Stimulated activated CD4-positive, alpha-beta T cell treated with anti-CD3 and anti-CD28 coated beads, Interleukin-1b, Interleukin-23, amount 100 ng/mL, for 24 hours (primary cell): ENCODE results near the gene SMOC2.
"Not testable (repeated sequence)": the region's sequence is repeated elsewhere in the genome, so short reads cannot be mapped to it uniquely, and the experiment has no call there.

ENCODE experiments used
- DNase-seq, 4 experiments: peaks; one replicate each; pipeline ENCODE4 v3.0.0-alpha.2; 2020; ENCODE audit warnings: low read depth in 4 of 4, low spot score in 1 of 4

The SMOC2 gene

DNA sequence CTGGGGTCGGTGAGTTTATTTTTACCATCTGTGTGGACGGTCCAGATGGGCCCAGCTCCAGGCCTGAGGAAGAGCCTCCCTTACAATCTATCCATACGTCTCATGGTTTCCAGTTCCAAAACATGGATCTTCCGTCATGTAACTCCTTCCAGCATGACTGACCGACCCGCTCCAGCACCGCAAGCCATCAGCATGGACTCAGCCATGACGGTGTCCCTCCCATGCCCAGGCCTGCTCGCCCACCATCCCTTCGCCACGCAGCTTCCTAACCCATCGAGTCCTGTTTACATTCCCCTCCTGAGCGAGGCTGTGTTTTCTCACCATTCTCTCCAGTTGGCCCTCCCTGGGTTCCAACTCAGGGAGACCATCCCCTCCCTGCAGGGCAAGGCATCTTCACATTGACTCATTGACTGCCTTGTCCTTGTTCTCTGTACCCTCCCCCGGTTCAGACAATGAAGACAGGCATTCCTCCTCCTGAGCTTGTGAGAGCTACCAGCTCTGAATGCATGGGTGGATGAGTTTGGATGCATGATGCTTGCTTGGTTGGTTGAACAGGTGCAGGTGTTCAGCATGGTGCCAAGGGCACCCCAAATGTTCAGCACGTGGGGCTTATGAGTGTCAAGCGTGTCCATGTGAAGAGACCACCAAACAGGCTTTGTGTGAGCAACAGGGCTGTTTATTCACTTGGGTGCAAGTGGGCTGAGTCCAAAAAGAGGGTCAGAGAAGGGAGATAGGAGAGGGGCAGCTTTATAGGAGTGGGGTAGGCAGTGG lies 235.8 kb downstream of the SMOC2 start:
- no peak for DNase-seq

- not testable (repeated sequence) for DNase-seq
Measured at GRCh38 chr6:168677323-168677781, 236.4 kb downstream of the SMOC2 start.

GRCh38 chr6:168678077-168678476 lies 237.1 kb downstream of the SMOC2 start:
- DNase-seq = no peak

GRCh38 chr6:168678588-168678987 lies 237.6 kb downstream of the SMOC2 start:
- DNase-seq = no peak

- no peak for DNase-seq
Measured at GRCh38 chr6:168681748-168682147, 240.8 kb downstream of the SMOC2 start.

DNA sequence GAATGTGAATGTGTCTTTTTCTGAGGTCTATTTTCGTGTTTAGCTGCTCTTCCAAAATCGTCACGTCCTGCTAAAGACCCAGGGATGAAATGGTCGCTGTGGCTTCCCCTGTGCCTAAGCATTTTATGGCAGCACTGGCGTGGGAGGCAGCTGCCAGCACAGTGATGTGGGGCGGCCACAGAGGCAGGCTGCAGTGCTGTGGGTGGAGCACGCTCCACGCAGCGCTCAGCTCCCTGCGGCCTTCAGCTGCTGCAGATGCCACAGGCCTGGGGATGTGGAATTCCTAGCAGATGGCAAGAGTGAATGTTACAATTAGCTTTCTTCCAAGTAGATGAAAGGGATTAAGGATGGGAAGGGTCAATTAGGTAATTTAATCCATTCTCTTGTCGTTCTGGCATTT lies 242.6 kb downstream of the SMOC2 start:
- no peak for DNase-seq

DNA sequence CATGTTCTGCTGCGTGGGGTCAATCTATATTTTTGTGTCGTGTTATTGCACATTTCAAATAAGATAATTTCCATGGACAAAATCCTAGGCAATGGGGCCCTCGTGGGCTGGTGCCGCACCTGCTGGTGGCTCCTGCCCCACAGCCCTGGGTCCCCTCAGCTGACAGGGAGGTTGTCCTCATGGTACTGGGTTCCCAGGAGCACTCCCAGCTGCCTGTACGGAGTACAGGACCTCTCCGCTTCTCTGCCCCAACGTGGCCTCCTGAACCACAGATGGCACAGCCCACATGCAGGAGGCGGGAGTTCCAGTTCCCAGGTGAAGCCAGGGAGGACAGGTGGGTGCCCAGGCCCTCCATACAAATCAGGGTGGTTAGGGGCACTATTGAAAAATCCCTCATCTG lies 243.5 kb downstream of the SMOC2 start:
- DNase-seq = no peak

DNA sequence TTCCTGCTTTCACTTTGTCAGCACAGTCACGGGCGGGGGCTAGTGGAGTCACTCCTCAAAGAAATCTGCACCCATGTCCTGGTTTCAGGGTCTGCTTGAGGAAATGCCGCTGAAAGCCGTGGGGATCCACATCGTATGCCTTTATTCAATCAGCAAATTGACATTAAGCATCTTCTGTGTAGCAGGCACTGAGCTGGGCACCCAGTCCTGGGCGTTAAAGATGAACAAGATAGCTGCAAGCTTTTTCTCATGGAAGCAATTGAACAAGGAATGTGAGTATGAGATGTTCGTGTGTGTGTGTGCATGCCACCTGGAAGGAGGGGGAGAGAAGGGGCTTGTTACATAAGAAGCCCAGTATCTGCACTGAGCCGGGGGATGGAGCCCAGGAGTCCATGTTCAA lies 243.9 kb downstream of the SMOC2 start:
- DNase-seq = no peak

- DNase-seq = no peak
Measured at GRCh38 chr6:168686029-168686738, 245.2 kb downstream of the SMOC2 start.

GRCh38 chr6:168686831-168687730 lies 246.1 kb downstream of the SMOC2 start:
- no peak for DNase-seq

GRCh38 chr6:168690271-168690670 lies 249.3 kb downstream of the SMOC2 start:
- no peak for DNase-seq

- no peak for DNase-seq
Measured at GRCh38 chr6:168691774-168692173, 250.8 kb downstream of the SMOC2 start.

GRCh38 chr6:168692193-168692914 lies 251.4 kb downstream of the SMOC2 start:
- no peak for DNase-seq

GRCh38 chr6:168692915-168693257 lies 251.9 kb downstream of the SMOC2 start:
- DNase-seq = not testable (repeated sequence)

DNA sequence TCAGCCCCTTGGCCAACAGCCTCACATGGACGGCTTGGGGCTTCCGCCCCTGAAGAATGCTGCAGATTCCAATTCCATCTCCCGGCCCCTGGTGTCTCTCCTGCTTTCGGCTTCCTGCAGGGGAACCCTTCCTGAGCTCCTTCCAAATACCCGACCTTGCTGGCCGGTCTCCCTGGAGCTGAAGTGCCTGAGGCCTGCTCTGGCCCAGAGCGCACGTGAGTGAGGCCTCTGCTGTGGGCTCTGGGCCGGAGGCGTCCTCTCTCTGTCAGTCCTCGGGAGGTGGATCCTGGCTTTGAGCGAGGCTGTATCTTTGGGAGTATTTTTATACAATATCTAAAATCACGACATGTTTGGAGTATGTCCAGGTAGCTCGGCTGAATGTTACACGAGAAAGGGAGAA lies 253.8 kb downstream of the SMOC2 start:
- not testable (repeated sequence) for DNase-seq

DNA sequence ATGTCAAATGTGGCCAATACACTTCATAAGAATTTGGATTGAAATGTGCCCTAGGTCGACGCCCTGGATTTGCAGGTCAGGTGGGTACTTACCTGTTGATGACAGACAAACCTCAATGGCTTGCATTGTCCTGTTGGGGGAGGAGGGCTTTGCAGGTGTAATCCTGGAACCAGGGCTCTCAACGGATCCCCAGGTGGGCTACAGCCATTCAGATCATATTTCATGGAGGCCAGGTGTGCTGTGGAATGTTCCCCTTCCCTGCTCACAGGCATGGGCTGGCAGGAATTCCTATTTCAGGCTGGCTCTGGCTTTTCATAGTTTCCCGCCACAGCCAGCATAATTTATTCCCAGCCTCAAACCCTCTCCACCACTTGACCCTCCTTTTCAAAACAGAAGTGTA lies 254.7 kb downstream of the SMOC2 start:
- no peak for DNase-seq

DNA sequence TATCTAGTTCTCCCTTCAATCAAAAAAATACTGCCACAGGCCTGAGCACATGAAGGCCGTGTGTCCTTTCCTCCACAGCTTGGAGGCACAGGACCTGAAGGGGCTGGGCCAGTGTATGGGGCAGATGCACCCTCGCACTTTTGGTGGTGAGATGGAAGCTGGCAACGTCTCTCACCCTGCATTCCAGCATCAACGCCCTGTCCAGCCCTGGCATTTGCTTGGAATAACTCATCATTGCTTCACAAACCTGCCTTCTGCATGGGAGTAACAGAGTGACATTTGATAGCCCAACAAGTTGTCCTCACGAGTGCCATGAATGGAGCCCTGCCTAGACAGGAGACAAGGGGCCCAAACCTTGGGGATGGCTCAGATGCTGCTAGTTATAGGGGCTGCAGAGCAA lies 257.9 kb downstream of the SMOC2 start:
- DNase-seq = no peak

GRCh38 chr6:168699631-168700295 lies 258.8 kb downstream of the SMOC2 start:
- no peak for DNase-seq

GRCh38 chr6:168700880-168701279 lies 259.9 kb downstream of the SMOC2 start:
- DNase-seq = no peak

DNA sequence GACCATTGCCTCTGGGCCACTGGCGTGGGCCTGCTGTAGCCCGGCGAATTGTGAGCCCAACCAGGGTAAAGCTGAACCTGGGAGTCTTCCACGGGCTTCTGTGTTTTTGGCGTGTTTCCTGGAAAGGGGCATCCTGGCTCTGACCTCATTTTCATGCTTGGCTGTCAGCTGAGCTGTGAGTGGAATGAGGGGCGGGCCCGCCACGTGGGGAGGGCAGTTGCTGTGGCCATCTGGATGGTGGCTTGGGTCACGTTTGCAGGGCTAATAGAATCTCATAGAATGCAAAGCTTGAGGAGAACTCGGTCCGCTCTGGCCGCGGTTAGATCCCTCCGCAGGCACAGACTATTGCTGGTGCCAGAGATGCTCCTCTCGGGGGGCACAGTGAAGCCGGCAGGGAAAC lies 263.0 kb downstream of the SMOC2 start:
- no peak for DNase-seq
